ENCODE measurements around the gene RPS2. TPM values are rescaled to one million over a fixed set of nuclear protein-coding genes. Genes with fewer than 3 reads are reported as not detected.

The RPS2 gene
- total and polyA plus RNA-seq, 12 donors: 691 to 3,593 (median 903) TPM

DNA sequence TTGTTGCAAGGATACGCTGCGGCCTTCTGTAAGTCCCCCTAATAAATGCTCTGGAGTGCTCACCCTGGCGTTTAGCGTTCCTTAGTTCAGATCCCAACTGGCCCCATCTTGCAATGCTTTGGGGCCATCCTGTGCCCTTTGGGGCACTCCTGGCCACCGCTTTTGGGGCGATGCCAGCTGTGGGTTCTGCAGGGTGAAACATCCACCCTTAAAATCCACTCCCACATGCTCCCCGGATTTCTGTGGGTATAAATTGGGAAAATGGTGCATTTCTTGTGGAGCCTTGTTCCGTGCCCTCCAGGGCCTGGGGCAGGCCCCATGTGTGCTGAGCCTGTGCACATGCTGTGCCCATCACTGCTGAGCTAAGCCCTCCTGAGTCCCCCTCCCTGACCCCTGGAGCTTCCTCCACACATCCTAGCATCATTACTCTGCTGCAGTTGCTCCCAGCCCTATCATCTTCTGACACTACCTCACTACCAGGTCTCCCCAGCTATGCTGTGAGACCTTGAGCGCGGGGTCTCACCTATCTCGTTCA is 27.6 kb downstream of the RPS2 start:
- 93 to 95% methylated on average over 11 of the region's 11 CpGs for WGBS, 2 donors
- H3K4me1 ChIP-seq: peaks cover 2 to 36% (median 7%) of the 10 kb centered on the region in 9 donors
- H3K27me3 ChIP-seq: no peaks in the 10 kb centered on the region
- ATAC-seq: no peak
- no peak for TF ChIP-seq CTCF (IDR thresholded peaks at IDR 0.05)
- no peak overlapping the region for H3K4me3 ChIP-seq
- H3K27ac ChIP-seq: peak overlapping the region in 1 of 10 donors; percentile 82
- peaks cover 0 to 45% (median 23%) of the 10 kb centered on the region in 9 donors for H3K36me3 ChIP-seq
- no peak for DNase-seq
- no peaks in the 10 kb centered on the region for H3K9me3 ChIP-seq
- intact Hi-C loops (cut with DNase I): loop anchor here in 1 of 10 donors (5.0 kb wide), 1 partner anchor 160 kb away; no protein-coding TSS in a partner anchor

DNA sequence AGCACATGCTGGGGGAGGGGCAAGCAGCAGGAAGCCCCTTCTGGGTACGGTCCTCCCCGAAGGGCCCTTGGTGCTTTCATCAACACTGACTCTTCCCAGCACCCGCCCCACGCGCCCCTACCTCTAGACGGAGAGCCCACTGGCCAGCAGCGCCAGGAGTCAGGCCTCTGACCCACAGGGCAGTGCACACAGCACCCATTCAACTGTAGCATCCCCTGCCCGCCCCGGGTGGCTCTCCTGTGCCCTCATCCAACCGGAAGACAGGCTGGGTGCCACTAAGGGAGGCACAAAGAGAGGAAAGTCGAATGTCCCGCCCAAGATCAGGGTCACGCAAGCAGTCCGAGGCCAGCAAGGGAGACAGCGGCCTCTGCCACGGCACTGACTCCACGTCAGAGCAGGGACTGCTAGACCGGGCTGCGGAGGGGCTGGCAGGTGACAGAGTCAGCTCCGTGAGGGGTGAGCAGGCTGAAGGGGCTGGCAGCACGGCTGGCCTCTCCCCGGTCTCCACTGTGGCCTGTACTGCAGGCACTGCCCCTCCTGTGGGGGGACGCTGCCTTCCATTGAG is 31.4 kb downstream of the RPS2 start:
- no peaks in the 10 kb centered on the region for H3K9me3 ChIP-seq
- peak in 1 of 8 donors; percentile 11 for ATAC-seq
- no peak overlapping the region for H3K27ac ChIP-seq
- peaks cover 0 to 15% (median 7%) of the 10 kb centered on the region in 9 donors for H3K36me3 ChIP-seq
- intact Hi-C loops (cut with DNase I): no loop called here
- peaks cover 0 to 23% (median 10%) of the 10 kb centered on the region in 9 donors for H3K4me1 ChIP-seq
- no peak for DNase-seq
- WGBS, 2 donors: 66 to 68% methylated on average over 23 of the region's 23 CpGs
- no peak overlapping the region for H3K4me3 ChIP-seq
- no peaks in the 10 kb centered on the region for H3K27me3 ChIP-seq
- no peak for TF ChIP-seq CTCF (IDR thresholded peaks at IDR 0.05)

GRCh38 chr16:1932050-1933028 is 32.3 kb downstream of the RPS2 start:
- WGBS, 2 donors: 69% methylated on average over 19 of the region's 19 CpGs
- no peaks in the 10 kb centered on the region for H3K9me3 ChIP-seq
- H3K4me3 ChIP-seq: no peak overlapping the region
- peaks cover 0 to 6% (median 0%) of the 10 kb centered on the region in 9 donors for H3K36me3 ChIP-seq
- no peak for DNase-seq
- intact Hi-C loops (cut with DNase I): no loop called here
- peak in 1 of 9 donors; percentile 17 for TF ChIP-seq CTCF (IDR thresholded peaks at IDR 0.05)
- H3K27ac ChIP-seq: no peak overlapping the region
- ATAC-seq: peak in 3 of 8 donors; percentile 6 to 31 (median 18)
- H3K4me1 ChIP-seq: peaks cover 0 to 16% (median 10%) of the 10 kb centered on the region in 9 donors
- no peaks in the 10 kb centered on the region for H3K27me3 ChIP-seq

- 70 to 79% methylated on average over 10 of the region's 10 CpGs for WGBS, 2 donors
- ATAC-seq (no peak), DNase-seq (no peak)
- H3K4me3 ChIP-seq: peak overlapping the region in 1 of 10 donors; percentile 61
- H3K27me3 ChIP-seq: peaks cover 0 to 4% (median 0%) of the 10 kb centered on the region in 7 donors
- H3K27ac ChIP-seq: peak overlapping the region in 1 of 10 donors; percentile 86
- no peak for TF ChIP-seq CTCF (IDR thresholded peaks at IDR 0.05)
- H3K4me1 ChIP-seq: peaks cover 0 to 16% (median 10%) of the 10 kb centered on the region in 9 donors
- H3K36me3 ChIP-seq: no peaks in the 10 kb centered on the region
- intact Hi-C loops (cut with DNase I): no loop called here
- no peaks in the 10 kb centered on the region for H3K9me3 ChIP-seq
These were observed 34.3 kb downstream of the RPS2 start for GRCh38 chr16:1930338-1930720.

All from heart right ventricle (tissue), 16 donors.